Ishikawa (cell line): ENCODE results near the gene EML4.

Experiments used
- CEBPB ChIP-seq: IDR thresholded peaks from 2 replicates; pipeline ENCODE4 v1.6.1; 2012
- CREB1 ChIP-seq: IDR thresholded peaks from 2 replicates; pipeline ENCODE4 v1.6.1; 2012; ENCODE audit warnings: low read depth
- EGR1 ChIP-seq: IDR thresholded peaks from 2 replicates; pipeline ENCODE4 v1.6.1; 2012
- EP300 ChIP-seq: IDR thresholded peaks from 2 replicates; pipeline ENCODE4 v1.6.1; 2012; ENCODE audit warnings: borderline replicate concordance
- FOXM1 ChIP-seq: IDR thresholded peaks from 2 replicates; pipeline ENCODE4 v1.6.1; 2012; ENCODE audit warnings: low read depth, borderline replicate concordance
- MAX ChIP-seq: IDR thresholded peaks from 2 replicates; pipeline ENCODE4 v1.6.1; 2012
- NFIC ChIP-seq: IDR thresholded peaks from 2 replicates; pipeline ENCODE4 v1.6.1; 2012
- RAD21 ChIP-seq: IDR thresholded peaks from 2 replicates; pipeline ENCODE4 v1.6.1; 2012; ENCODE audit warnings: low read depth
- REST ChIP-seq: IDR thresholded peaks from 2 replicates; pipeline ENCODE4 v1.6.1; 2012; ENCODE audit warnings: low read depth, mild to moderate bottlenecking
- TAF1 ChIP-seq: IDR thresholded peaks from 2 replicates; pipeline ENCODE4 v1.6.1; 2012; ENCODE audit warnings: low read depth, mild to moderate bottlenecking
- TCF12 ChIP-seq: IDR thresholded peaks from 2 replicates; pipeline ENCODE4 v1.6.1; 2012; ENCODE audit warnings: low read depth
- TEAD4 ChIP-seq: IDR thresholded peaks from 2 replicates; pipeline ENCODE4 v1.6.1; 2012
- USF1 ChIP-seq: IDR thresholded peaks from 2 replicates; pipeline ENCODE4 v1.6.1; 2012
- YY1 ChIP-seq: IDR thresholded peaks from 2 replicates; pipeline ENCODE4 v1.6.1; 2012; ENCODE audit warnings: low read depth
- ZBTB7A ChIP-seq: IDR thresholded peaks from 2 replicates; pipeline ENCODE4 v1.6.1; 2012; ENCODE audit warnings: low read depth

The EML4 gene

GRCh38 chr2:42193722-42194187, 24.6 kb downstream of the EML4 start:
- TF ChIP-seq FOXM1 (no peak), NFIC (no peak), CREB1 (no peak), MAX (no peak), REST (no peak), RAD21 (no peak), TAF1 (no peak), CEBPB (no peak), ZBTB7A (no peak), YY1 (no peak), TCF12 (no peak), EP300 (no peak), TEAD4 (no peak), EGR1 (no peak)

- TF ChIP-seq CREB1 (no peak), ZBTB7A (no peak), FOXM1 (no peak)
These were observed 25.3 kb downstream of the EML4 start for GRCh38 chr2:42194428-42194827.

GRCh38 chr2:42195559-42195958, 26.4 kb downstream of the EML4 start:
- TF ChIP-seq YY1 (no peak), TEAD4 (no peak), EGR1 (no peak), TCF12 (no peak), FOXM1 (no peak), CREB1 (no peak), NFIC (no peak), EP300 (no peak)

- TF ChIP-seq EP300: no peak
These were observed 26.9 kb downstream of the EML4 start for GRCh38 chr2:42196070-42196402.

- TF ChIP-seq CEBPB (no peak), RAD21 (peak; percentile 64)
These were observed 27.5 kb downstream of the EML4 start for GRCh38 chr2:42196403-42197267.

GRCh38 chr2:42197792-42198191, 28.6 kb downstream of the EML4 start:
- no peak for TF ChIP-seq RAD21
- no peak for TF ChIP-seq REST
- no peak for TF ChIP-seq CEBPB
- TF ChIP-seq EGR1: no peak
- TF ChIP-seq NFIC: no peak
- TF ChIP-seq FOXM1: no peak
- TF ChIP-seq TCF12: no peak
- TF ChIP-seq YY1: no peak
- TF ChIP-seq TAF1: no peak
- TF ChIP-seq TEAD4: no peak
- no peak for TF ChIP-seq EP300
- no peak for TF ChIP-seq ZBTB7A
- TF ChIP-seq CREB1: no peak
- no peak for TF ChIP-seq MAX
- TF ChIP-seq USF1: no peak

GRCh38 chr2:42198466-42198865, 29.3 kb downstream of the EML4 start:
- no peak for TF ChIP-seq EGR1
- TF ChIP-seq TCF12: no peak
- no peak for TF ChIP-seq FOXM1
